Amniotic epithelial cell (primary cell): ENCODE results near the gene E4F1.
A peak's percentile ranks its signal among the peaks of the same experiment; 100 is the strongest.

ENCODE experiments used
- DNase-seq: peaks from one replicate; pipeline ENCODE4 v3.0.0-alpha.2; 2010; ENCODE audit warnings: low read depth

The E4F1 gene, protein sequence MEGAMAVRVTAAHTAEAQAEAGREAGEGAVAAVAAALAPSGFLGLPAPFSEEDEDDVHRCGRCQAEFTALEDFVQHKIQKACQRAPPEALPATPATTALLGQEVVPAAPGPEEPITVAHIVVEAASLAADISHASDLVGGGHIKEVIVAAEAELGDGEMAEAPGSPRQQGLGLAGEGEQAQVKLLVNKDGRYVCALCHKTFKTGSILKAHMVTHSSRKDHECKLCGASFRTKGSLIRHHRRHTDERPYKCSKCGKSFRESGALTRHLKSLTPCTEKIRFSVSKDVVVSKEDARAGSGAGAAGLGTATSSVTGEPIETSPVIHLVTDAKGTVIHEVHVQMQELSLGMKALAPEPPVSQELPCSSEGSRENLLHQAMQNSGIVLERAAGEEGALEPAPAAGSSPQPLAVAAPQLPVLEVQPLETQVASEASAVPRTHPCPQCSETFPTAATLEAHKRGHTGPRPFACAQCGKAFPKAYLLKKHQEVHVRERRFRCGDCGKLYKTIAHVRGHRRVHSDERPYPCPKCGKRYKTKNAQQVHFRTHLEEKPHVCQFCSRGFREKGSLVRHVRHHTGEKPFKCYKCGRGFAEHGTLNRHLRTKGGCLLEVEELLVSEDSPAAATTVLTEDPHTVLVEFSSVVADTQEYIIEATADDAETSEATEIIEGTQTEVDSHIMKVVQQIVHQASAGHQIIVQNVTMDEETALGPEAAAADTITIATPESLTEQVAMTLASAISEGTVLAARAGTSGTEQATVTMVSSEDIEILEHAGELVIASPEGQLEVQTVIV

GRCh38 chr16:2223221-2223941, at the start of gene E4F1:
E4F1 (plus strand) TSS chr16:2223591; CDS start chr16:2223614, 23 bp downstream.
- peak; percentile 99 for DNase-seq

GRCh38 chr16:2173916-2174315, 49.5 kb upstream of the E4F1 start:
- DNase-seq: no peak

GRCh38 chr16:2174396-2175131, 48.8 kb upstream of the E4F1 start:
- DNase-seq: no peak

- no peak for DNase-seq
These were observed 47.9 kb upstream of the E4F1 start for GRCh38 chr16:2175454-2175853.

DNA sequence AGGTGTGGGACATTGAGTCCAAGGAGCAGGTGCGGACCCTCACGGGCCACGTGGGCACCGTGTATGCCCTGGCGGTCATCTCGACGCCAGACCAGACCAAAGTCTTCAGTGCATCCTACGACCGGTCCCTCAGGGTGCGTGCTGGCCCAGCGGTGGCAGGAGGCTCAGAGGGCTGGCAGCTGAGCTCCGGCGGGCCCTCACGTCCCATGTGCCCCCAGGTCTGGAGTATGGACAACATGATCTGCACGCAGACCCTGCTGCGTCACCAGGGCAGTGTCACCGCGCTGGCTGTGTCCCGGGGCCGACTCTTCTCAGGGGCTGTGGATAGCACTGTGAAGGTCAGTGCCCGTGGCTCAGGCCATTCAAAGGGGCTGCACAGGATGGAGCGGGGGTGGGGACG, 47.3 kb upstream of the E4F1 start:
- DNase-seq: no peak

DNA sequence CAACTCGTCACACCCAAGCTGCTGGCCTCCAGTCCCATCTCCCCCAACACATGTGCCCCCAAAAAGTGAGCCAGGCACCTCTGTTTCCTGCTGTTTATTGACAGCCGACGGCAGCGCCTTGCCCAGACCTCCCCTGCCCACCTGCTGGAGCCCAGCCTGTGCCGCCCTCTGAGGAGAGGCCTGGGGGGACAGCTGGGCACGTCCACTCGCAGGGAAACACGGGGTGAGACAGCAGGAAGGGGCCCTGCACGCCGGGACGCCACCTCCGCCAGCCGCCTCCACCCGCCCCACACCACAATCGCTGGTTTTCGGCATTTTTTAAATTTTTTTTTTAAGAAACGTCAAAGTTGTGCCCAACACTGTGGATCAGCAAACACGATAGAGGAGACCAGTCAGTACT, 46.3 kb upstream of the E4F1 start:
- no peak for DNase-seq

GRCh38 chr16:2177561-2177960, 45.8 kb upstream of the E4F1 start:
- no peak for DNase-seq

- peak; percentile 13 for DNase-seq
These were observed 44.9 kb upstream of the E4F1 start for GRCh38 chr16:2178321-2179106.

DNA sequence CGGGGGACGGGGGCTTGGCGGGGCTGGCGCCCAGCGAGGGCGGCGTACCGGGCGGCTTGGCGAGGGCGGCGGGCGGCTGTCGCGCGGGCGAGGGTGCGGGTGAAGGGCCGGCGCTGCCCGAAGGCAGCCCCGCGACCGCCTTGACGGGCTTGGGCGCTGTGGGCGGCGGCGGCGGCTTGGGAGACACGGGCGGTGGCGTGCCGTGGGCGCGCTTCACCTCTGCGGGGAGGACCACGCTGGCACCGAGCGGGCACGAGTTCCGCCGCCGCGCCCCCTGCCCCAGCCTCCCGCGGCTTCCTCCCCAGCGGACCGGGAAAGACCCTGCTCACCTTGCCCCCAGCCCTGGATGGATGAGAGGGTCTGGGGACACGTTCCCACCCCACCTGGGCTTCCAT, 44.3 kb upstream of the E4F1 start:
- DNase-seq: no peak

- DNase-seq: no peak
These were observed 43.8 kb upstream of the E4F1 start for GRCh38 chr16:2179576-2179975.

- no peak for DNase-seq
These were observed 42.9 kb upstream of the E4F1 start for GRCh38 chr16:2180461-2180860.

DNA sequence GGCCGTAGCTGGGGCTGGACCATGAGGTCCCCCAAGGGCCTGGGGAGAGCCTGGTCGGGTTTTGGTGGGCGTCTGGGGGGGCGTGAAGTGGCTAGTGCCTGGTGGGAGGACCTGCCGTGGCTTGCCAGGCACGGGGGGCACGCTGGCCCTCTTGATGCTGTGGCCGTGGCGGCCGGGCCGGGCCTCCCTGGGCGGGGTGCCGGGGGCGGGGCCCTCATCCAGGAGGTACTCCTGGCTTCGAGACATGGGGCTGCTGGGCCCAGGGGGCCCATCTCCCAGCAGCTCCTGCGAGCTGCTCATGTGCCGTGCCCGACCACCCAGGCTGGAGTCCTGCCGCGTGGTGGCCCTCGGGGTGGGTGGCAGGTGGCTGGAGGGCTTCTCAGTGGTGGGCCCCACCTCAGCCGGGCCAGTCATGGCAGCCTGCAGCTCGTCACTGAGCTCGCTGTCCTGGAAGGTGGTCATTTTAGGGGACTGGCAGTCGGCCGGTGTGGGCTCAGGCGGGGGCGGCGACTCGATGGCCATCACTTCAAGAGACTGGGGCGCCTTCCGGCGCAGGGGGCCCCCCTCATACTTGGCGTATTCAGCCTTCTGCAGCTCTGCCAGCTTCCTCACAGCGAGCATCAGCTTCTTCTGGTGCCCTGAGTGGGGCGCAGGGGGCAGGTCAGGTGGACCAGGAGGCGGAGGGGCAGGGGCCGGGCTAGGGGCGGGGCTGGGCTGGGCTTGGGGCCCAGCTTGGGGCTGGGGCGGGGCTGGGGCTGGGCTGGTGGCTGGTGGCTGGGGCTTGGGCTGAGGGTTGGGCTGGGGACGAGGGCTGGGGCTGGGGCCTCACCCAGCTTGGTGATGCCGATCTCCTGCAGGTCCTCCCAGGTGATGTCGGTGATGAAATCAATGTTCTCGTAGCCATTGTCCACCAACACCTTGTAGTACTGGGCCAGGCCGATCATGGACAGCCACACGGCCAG, 42.1 kb upstream of the E4F1 start:
- DNase-seq: no peak

GRCh38 chr16:2181952-2182351, 41.4 kb upstream of the E4F1 start:
- DNase-seq: no peak

GRCh38 chr16:2183671-2184070, 39.7 kb upstream of the E4F1 start:
- DNase-seq: no peak

DNA sequence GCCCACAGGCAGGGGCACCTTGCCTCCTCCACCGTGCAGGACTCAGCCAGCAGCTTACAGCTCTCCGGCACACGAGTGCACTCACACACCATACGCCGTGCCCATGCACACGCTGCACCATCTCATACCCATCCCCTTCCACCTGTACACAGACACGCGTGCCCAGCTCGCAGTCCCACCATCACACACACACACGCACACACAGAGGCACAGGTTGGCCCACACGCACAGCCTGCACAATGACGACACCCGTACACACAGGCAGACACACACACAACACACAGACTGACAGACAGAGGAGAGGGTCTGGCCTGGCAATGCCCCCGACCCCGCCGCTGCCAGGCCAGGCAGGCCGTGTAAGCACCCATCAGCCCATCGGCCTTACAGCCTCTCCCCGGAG, 39.0 kb upstream of the E4F1 start:
- no peak for DNase-seq

DNA sequence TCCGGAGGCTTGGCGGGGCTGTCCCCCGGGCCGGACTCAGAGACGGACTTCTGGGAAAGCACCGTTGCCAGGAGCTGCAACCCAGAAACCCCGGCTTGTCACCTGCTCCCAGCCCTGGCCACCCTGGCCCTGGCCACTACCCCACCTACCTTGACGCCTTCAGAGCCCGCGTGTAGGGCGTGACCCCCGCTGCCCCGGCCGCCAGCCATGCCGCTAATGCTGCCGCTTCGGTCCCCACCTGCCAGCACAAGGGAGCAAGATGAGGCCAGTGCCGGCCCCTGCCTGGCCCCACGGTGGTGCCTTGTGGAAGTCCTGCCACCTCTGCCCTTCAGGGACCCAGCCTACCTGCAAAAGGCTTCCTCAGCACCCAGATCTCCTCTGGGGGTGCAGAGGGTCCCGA, 38.4 kb upstream of the E4F1 start:
- DNase-seq: no peak

- DNase-seq: no peak
These were observed 37.3 kb upstream of the E4F1 start for GRCh38 chr16:2186064-2186463.

- no peak for DNase-seq
These were observed 36.9 kb upstream of the E4F1 start for GRCh38 chr16:2186505-2186904.

- no peak for DNase-seq
These were observed 36.2 kb upstream of the E4F1 start for GRCh38 chr16:2187212-2187611.

DNA sequence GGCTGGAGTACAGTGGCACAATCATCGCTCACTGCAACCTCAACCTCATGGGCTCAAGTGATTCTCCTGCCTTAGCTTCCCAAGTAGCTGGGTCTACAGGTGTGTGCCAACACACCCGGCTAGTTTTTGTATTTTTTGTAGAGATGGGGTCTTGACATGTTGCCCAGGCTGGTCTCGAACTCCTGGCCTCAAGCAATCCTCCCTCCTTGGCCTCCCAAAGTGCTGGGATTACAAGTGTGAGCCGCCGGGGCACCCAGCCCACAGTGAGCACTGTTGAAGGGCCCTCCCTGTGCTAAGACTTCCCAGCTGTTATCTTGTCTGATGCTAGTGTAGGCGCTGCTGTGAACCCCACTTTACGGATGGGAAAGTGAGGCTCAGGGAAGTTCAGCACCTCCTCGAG, 35.0 kb upstream of the E4F1 start:
- no peak for DNase-seq
